Loucy (cell line): ENCODE measurements around the gene SH2D3C.

Experiments
- H2AFZ ChIP-seq: fragments of 200-600 bp; sonication (generic); 2 replicates; pipeline ENCODE4 v1.6.0; 2016; ENCODE audit warnings: antibody characterized with exemption, mild to moderate bottlenecking, low read length, moderate library complexity
- H3F3A ChIP-seq: fragments of 200-600 bp; 2 replicates; pipeline ENCODE4 v1.6.0; 2016; ENCODE audit warnings: antibody characterized with exemption, low read depth, mild to moderate bottlenecking
- H3K27me3 ChIP-seq: fragments of 200-600 bp; sonication (generic); 2 replicates; pipeline ENCODE4 v1.6.1; 2014; ENCODE audit warnings: low read length, mild to moderate bottlenecking; ENCODE audit not compliant: insufficient read depth, poor library complexity, severe bottlenecking
- H3K36me3 ChIP-seq: fragments of 200-600 bp; sonication (generic); 2 replicates; pipeline ENCODE4 v1.6.1; 2016; ENCODE audit warnings: low read length; ENCODE audit not compliant: insufficient read depth
- H3K4me1 ChIP-seq: fragments of 200-600 bp; sonication (generic); 2 replicates; pipeline ENCODE4 v1.5.1; 2014; ENCODE audit warnings: low read length, mild to moderate bottlenecking; ENCODE audit not compliant: insufficient read depth, poor library complexity, severe bottlenecking
- H3K4me2 ChIP-seq: fragments of 200-600 bp; sonication (generic); 2 replicates; pipeline ENCODE4 v1.6.0; 2014; ENCODE audit warnings: antibody characterized with exemption, low read length, low read depth, mild to moderate bottlenecking; ENCODE audit not compliant: poor library complexity, severe bottlenecking
- H3K4me3 ChIP-seq: fragments of 200-600 bp; sonication (generic); 2 replicates; pipeline ENCODE4 v1.5.1; 2014; ENCODE audit warnings: low read length, mild to moderate bottlenecking, mixed read lengths; ENCODE audit not compliant: poor library complexity, severe bottlenecking
- H3K79me2 ChIP-seq: fragments of 200-600 bp; sonication (generic); 2 replicates; pipeline ENCODE4 v1.6.1; 2014; ENCODE audit warnings: low read length; ENCODE audit not compliant: insufficient read depth
- H3K9ac ChIP-seq: fragments of 200-600 bp; sonication (generic); 2 replicates; pipeline ENCODE4 v1.6.0; 2014; ENCODE audit warnings: mild to moderate bottlenecking, low read depth, low read length, moderate library complexity; ENCODE audit not compliant: poor library complexity, severe bottlenecking
- H3K9me2 ChIP-seq: fragments of 200-600 bp; sonication (generic); replicated peaks from 2 replicates; pipeline ENCODE4 v1.6.1; 2016; ENCODE audit warnings: low read depth, low read length, mixed read lengths
- H3K9me3 ChIP-seq: fragments of 200-600 bp; sonication (generic); 2 replicates; pipeline ENCODE4 v1.6.1; 2014; ENCODE audit warnings: mild to moderate bottlenecking, antibody characterized with exemption, low read length, low read depth; ENCODE audit not compliant: insufficient read depth
- H4K20me1 ChIP-seq: fragments of 200-600 bp; sonication (generic); 2 replicates; pipeline ENCODE4 v1.6.0; 2014; ENCODE audit warnings: antibody characterized with exemption, low read length, mild to moderate bottlenecking; ENCODE audit not compliant: insufficient read depth, poor library complexity, severe bottlenecking
- CTCF ChIP-seq: fragments of 200-600 bp; sonication (generic); conservative IDR thresholded peaks from 2 replicates; pipeline ENCODE4 v1.5.1; 2014; ENCODE audit warnings: mild to moderate bottlenecking, antibody characterized with exemption, low read length
- EZH2phosphoT487 ChIP-seq: fragments of 200-600 bp; IDR thresholded peaks from 2 replicates; pipeline ENCODE4 v1.6.1; 2018; ENCODE audit warnings: antibody characterized with exemption, mild to moderate bottlenecking, moderate library complexity, borderline replicate concordance

The SH2D3C gene

DNA sequence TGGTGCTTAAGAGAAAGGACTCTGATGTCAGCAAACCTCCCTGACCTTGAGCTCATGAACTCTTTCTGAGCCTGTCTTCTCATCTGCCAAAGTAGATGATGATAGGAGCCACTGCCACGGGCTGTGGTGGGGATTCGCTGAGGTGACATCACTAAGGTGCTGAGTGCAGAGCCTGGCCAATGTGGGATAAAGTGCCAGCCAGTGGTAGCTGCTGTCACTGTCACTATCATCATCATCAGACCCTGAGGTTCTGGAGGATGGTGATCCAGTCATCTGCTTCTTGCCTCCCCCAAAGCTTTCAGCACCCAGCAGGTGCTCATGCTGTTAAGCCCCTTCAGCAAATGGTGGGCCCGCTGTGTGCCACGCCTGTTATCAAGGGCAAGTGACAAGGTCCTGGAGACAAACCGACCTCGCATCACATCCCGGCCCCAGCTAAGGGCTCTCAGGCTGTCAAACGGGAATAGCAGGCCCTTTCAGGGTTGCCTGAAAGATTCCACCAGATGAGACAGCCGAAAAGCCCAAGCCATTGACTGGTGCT lies 30.6 kb upstream of the SH2D3C start:
- Histone ChIP-seq H3K4me3 (no peak overlapping the region), H2AFZ (no peak overlapping the region), H3K4me1 (peaks cover 10% of the 10 kb centered on the region), H3K27me3 (no peaks in the 10 kb centered on the region), H3K9me3 (no peaks in the 10 kb centered on the region), H3K9ac (no peak overlapping the region), H4K20me1 (peaks cover 39% of the 10 kb centered on the region), H3F3A (no peaks in the 10 kb centered on the region), H3K4me2 (no peak overlapping the region), H3K36me3 (peaks cover 62% of the 10 kb centered on the region; the same call in 1 of the 2 replicates), H3K79me2 (peaks cover 55% of the 10 kb centered on the region), H3K9me2 (no peaks in the 10 kb centered on the region)
- TF ChIP-seq EZH2phosphoT487 = no peak
- no peak for TF ChIP-seq CTCF

DNA sequence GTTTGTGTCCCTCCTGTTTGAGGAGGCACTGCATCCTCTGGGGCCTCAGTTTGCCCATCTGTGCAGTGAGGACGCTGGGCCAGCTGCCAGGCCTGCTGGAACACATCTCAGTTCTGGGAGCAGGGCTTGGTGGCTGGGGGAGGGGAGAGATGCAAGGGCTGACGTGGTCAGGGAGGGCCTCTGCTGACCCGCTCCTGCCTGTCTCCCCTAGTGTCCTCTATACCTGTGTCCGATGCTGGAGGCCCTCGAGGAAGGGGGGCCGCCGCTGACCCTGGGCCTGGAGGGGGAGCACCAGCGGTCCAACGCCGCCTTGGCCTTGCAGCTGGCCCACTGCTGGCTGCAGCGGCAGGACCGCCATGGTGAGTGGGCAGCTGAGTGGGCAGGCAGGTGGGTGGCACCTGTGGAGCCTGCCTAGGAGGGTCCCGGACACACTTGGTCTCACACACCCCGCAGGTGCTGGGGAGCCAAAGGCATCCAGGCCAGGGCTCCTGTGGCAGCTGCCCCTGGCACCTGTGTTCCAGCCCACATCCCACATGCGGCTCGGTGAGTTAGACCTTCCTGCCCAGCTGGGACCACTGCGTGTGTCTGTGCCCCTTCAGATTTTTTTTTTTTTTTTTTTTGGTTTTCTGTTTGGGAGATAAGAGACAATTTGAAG lies 30.0 kb upstream of the SH2D3C start:
- H3F3A ChIP-seq = no peaks in the 10 kb centered on the region
- H4K20me1 ChIP-seq = peaks cover 45% of the 10 kb centered on the region
- TF ChIP-seq CTCF = no peak
- no peak for TF ChIP-seq EZH2phosphoT487
- H3K4me1 ChIP-seq = peaks cover 16% of the 10 kb centered on the region
- peak overlapping the region; percentile 4 for H3K9ac ChIP-seq
- no peaks in the 10 kb centered on the region for H3K9me2 ChIP-seq
- H3K9me3 ChIP-seq = no peaks in the 10 kb centered on the region
- no peaks in the 10 kb centered on the region for H3K27me3 ChIP-seq
- peaks cover 56% of the 10 kb centered on the region; the same call in 1 of the 2 replicates for H3K36me3 ChIP-seq
- peaks cover 61% of the 10 kb centered on the region for H3K79me2 ChIP-seq
- H3K4me3 ChIP-seq = no peak overlapping the region
- no peak overlapping the region for H2AFZ ChIP-seq
- no peak overlapping the region for H3K4me2 ChIP-seq

GRCh38 chr9:127806871-127807270 lies 28.4 kb upstream of the SH2D3C start:
- H3K27me3 ChIP-seq = no peaks in the 10 kb centered on the region
- H3K36me3 ChIP-seq = peaks cover 40% of the 10 kb centered on the region; the same call in 1 of the 2 replicates
- peaks cover 62% of the 10 kb centered on the region for H3K79me2 ChIP-seq
- peaks cover 50% of the 10 kb centered on the region for H4K20me1 ChIP-seq
- H3K9me3 ChIP-seq = no peaks in the 10 kb centered on the region
- H3K4me2 ChIP-seq = peak overlapping the region; percentile 96
- no peak for TF ChIP-seq CTCF
- TF ChIP-seq EZH2phosphoT487 = no peak
- H3K9me2 ChIP-seq = no peaks in the 10 kb centered on the region
- H3F3A ChIP-seq = no peaks in the 10 kb centered on the region
- no peak overlapping the region for H3K9ac ChIP-seq
- H3K4me3 ChIP-seq = no peak overlapping the region
- peaks cover 22% of the 10 kb centered on the region for H3K4me1 ChIP-seq
- H2AFZ ChIP-seq = no peak overlapping the region
